ENCODE data around the gene U2AF2. TPM values are rescaled to one million over a fixed set of nuclear protein-coding genes. Genes with fewer than 3 reads are reported as not detected.

Gene U2AF2
- total RNA-seq, 4 donors from 2014 or later = 78.8 to 149 (median 106) TPM

DNA sequence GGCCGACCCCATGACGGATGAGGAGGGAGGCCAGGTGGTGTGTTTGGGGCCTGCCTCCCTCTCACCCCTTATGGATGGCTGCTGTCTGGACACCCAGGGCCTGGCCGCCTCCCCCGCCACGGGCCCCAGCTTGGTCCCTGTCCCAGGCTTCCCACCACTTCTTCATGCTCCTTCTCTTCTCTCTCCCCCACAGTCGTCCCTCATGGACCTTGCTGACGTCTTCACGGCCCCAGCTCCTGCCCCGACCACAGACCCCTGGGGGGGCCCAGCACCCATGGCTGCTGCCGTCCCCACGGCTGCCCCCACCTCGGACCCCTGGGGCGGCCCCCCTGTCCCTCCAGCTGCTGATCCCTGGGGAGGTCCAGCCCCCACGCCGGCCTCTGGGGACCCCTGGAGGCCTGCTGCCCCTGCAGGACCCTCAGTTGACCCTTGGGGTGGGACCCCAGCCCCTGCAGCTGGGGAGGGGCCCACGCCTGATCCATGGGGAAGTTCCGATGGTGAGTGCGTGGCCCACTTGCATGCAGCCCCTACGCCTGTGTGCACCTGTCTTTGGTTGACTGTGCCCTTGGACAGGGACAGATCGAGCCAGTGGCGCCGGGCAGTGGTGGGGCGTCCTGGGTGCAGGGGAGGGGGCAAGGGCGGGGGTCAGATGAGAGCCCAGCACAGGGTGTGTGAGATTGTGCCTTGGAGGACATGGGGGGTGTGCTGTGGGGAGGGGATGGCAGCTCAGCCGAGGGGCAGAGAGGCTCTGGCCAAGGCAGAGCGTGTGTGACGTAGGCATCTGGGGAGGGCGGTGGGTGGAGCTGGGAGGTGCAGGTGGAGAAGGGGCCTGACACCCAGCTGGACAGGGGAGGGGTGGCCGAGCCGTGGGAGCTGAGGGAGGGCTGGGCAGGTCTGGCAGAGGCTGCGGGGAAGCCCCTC, 37.0 kb downstream of the U2AF2 start:
- H3K4me3 ChIP-seq (ENCODE audit: low read depth, poor library complexity, severe bottlenecking) = no peak overlapping the region
- peak in 1 of 2 donors; percentile 80 for DNase-seq (ENCODE audit: low spot score in 2 of 2)
- intact Hi-C loops (cut with DNase I; ENCODE audit: low total_unique reads) = no loop called here
- no peak for TF ChIP-seq POLR2A (IDR thresholded peaks at IDR 0.05)
- TF ChIP-seq, protein P1, sequence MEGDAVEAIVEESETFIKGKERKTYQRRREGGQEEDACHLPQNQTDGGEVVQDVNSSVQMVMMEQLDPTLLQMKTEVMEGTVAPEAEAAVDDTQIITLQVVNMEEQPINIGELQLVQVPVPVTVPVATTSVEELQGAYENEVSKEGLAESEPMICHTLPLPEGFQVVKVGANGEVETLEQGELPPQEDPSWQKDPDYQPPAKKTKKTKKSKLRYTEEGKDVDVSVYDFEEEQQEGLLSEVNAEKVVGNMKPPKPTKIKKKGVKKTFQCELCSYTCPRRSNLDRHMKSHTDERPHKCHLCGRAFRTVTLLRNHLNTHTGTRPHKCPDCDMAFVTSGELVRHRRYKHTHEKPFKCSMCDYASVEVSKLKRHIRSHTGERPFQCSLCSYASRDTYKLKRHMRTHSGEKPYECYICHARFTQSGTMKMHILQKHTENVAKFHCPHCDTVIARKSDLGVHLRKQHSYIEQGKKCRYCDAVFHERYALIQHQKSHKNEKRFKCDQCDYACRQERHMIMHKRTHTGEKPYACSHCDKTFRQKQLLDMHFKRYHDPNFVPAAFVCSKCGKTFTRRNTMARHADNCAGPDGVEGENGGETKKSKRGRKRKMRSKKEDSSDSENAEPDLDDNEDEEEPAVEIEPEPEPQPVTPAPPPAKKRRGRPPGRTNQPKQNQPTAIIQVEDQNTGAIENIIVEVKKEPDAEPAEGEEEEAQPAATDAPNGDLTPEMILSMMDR (IDR thresholded peaks at IDR 0.05) = no peak
- 94 to 97% methylated on average over 28 to 31 of the region's 31 CpGs for WGBS, 2 donors

DNA sequence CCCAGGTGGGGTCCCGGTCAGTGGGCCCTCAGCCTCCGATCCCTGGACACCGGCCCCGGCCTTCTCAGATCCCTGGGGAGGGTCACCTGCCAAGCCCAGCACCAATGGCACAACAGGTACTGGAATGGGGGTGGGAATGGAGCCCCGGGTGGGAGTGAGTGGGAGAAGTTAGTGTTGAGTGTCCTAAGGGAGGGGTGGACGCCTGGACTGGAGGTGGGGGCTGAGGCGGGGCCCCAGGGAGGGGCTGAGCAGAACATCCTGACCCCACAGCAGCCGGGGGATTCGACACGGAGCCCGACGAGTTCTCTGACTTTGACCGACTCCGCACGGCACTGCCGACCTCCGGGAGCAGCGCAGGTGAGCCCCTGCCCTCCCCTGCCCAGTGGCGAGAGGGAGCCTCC, 37.8 kb downstream of the U2AF2 start:
- no peak overlapping the region for H3K4me3 ChIP-seq (ENCODE audit: low read depth, poor library complexity, severe bottlenecking)
- 92 to 96% methylated on average over 18 to 19 of the region's 19 CpGs for WGBS, 2 donors
- TF ChIP-seq, protein P1 (IDR thresholded peaks at IDR 0.05) = no peak
- TF ChIP-seq POLR2A (IDR thresholded peaks at IDR 0.05) = no peak
- peak in 1 of 2 donors; percentile 79 for DNase-seq (ENCODE audit: low spot score in 2 of 2)
- intact Hi-C loops (cut with DNase I; ENCODE audit: low total_unique reads) = no loop called here

- no peak for TF ChIP-seq POLR2A (IDR thresholded peaks at IDR 0.05)
- TF ChIP-seq, protein P1 (IDR thresholded peaks at IDR 0.05) = no peak
Observed at GRCh38 chr19:55693336-55693974, 38.6 kb downstream of the U2AF2 start.

GRCh38 chr19:55694241-55694655, 39.4 kb downstream of the U2AF2 start:
- DNase-seq (ENCODE audit: low spot score in 2 of 2) = peak in 1 of 2 donors; percentile 79
- no peak overlapping the region for H3K4me3 ChIP-seq (ENCODE audit: low read depth, poor library complexity, severe bottlenecking)
- intact Hi-C loops (cut with DNase I; ENCODE audit: low total_unique reads) = no loop called here
- WGBS, 2 donors = 83 to 87% methylated on average over 15 of the region's 15 CpGs
- no peak for TF ChIP-seq POLR2A (IDR thresholded peaks at IDR 0.05)
- TF ChIP-seq, protein P1 (IDR thresholded peaks at IDR 0.05) = no peak

More at GRCh38 chr19:55693336-55693974, 38.6 kb downstream of the U2AF2 start:
- no peak overlapping the region for H3K4me3 ChIP-seq (ENCODE audit: low read depth, poor library complexity, severe bottlenecking)
- 93 to 96% methylated on average over 20 of the region's 20 CpGs for WGBS, 2 donors
- intact Hi-C loops (cut with DNase I; ENCODE audit: low total_unique reads) = no loop called here
- DNase-seq (ENCODE audit: low spot score in 2 of 2) = peak in 1 of 2 donors; percentile 66

DNA sequence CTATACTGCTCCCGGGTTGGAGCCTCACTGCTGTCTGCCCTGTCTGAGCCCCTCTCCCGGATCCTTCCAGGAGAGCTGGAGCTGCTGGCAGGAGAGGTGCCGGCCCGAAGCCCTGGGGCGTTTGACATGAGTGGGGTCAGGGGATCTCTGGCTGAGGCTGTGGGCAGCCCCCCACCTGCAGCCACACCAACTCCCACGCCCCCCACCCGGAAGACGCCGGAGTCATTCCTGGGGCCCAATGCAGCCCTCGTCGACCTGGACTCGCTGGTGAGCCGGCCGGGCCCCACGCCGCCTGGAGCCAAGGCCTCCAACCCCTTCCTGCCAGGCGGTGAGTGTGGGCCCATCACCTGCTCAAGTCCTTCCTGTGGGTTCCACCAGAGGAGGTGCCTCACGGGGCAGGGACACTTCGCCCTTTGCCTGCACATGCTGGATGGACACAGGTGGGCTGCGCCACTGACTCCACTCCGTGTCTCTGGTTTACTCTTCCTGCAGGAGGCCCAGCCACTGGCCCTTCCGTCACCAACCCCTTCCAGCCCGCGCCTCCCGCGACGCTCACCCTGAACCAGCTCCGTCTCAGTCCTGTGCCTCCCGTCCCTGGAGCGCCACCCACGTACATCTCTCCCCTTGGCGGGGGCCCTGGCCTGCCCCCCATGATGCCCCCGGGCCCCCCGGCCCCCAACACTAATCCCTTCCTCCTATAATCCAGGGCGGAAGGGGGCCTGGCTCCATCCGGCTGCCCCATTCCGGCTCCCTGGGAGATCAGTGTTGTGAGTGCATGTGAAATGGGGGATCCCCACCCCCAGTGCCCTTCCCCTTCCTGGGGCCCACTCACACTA, 40.0 kb downstream of the U2AF2 start:
- peak in 1 of 2 donors; percentile 74 for DNase-seq (ENCODE audit: low spot score in 2 of 2)
- intact Hi-C loops (cut with DNase I; ENCODE audit: low total_unique reads) = no loop called here
- WGBS, 2 donors = 92 to 94% methylated on average over 27 to 29 of the region's 37 CpGs

More for the DNA sequence above, 40.0 kb downstream of the U2AF2 start:
- H3K4me3 ChIP-seq (ENCODE audit: low read depth, poor library complexity, severe bottlenecking) = no peak overlapping the region
- TF ChIP-seq, protein P1 (IDR thresholded peaks at IDR 0.05) = no peak
- TF ChIP-seq POLR2A (IDR thresholded peaks at IDR 0.05) = no peak

Measured in lower leg skin (tissue), 4 donors.